Hepatocyte (in vitro differentiated cells): ENCODE measurements around the gene GRB14. TPM values are rescaled to one million over a fixed set of nuclear protein-coding genes. Genes with fewer than 3 reads are reported as not detected.

Experiments used
- DNase-seq: peaks from one replicate; pipeline ENCODE4 v3.0.0-alpha.2; 2016; ENCODE audit warnings: low spot score
- H2AFZ ChIP-seq: fragments of 200-600 bp; sonication (generic); 2 replicates; pipeline ENCODE4 v1.6.0; 2016; ENCODE audit warnings: antibody characterized with exemption, mild to moderate bottlenecking
- H3K27ac ChIP-seq: fragments of 200-600 bp; sonication (generic); 2 replicates; pipeline ENCODE4 v1.5.1; 2016; ENCODE audit warnings: mild to moderate bottlenecking
- H3K27me3 ChIP-seq: fragments of 200-600 bp; sonication (generic); 2 replicates; pipeline ENCODE4 v1.6.1; 2016
- H3K36me3 ChIP-seq: fragments of 200-600 bp; sonication (generic); replicated peaks from 2 replicates; pipeline ENCODE4 v1.5.1; 2016; ENCODE audit warnings: low read depth; ENCODE audit not compliant: insufficient read depth
- H3K4me1 ChIP-seq: fragments of 200-600 bp; sonication (generic); 2 replicates; pipeline ENCODE4 v1.5.1; 2016; ENCODE audit warnings: mild to moderate bottlenecking, moderate library complexity; ENCODE audit not compliant: insufficient read depth
- H3K4me2 ChIP-seq: fragments of 200-600 bp; sonication (generic); 2 replicates; pipeline ENCODE4 v1.6.0; 2016
- H3K4me3 ChIP-seq: fragments of 200-600 bp; sonication (generic); 2 replicates; pipeline ENCODE4 v1.5.1; 2016; ENCODE audit warnings: mild to moderate bottlenecking
- H3K79me2 ChIP-seq: fragments of 200-600 bp; sonication (generic); 2 replicates; pipeline ENCODE4 v1.6.0; 2017; ENCODE audit warnings: mild to moderate bottlenecking
- H3K9me2 ChIP-seq: fragments of 200-600 bp; sonication (generic); replicated peaks from 2 replicates; pipeline ENCODE4 v1.6.0; 2017; ENCODE audit warnings: mild to moderate bottlenecking; ENCODE audit not compliant: insufficient read depth
- H3K9me3 ChIP-seq: fragments of 200-600 bp; sonication (generic); 2 replicates; pipeline ENCODE4 v1.5.1; 2016; ENCODE audit warnings: low read depth, mild to moderate bottlenecking
- H4K20me1 ChIP-seq: fragments of 200-600 bp; sonication (generic); 2 replicates; pipeline ENCODE4 v1.6.0; 2016; ENCODE audit warnings: mild to moderate bottlenecking; ENCODE audit not compliant: insufficient read depth, poor library complexity, severe bottlenecking
- EZH2 ChIP-seq: fragments of 200-600 bp; sonication (generic); IDR thresholded peaks from 2 replicates; pipeline ENCODE4 v1.6.1; 2016; ENCODE audit warnings: antibody characterized with exemption, mild to moderate bottlenecking, borderline replicate concordance
- EZH2phosphoT487 ChIP-seq: fragments of 200-600 bp; sonication (generic); IDR thresholded peaks from one replicate; pipeline ENCODE4 v1.6.1; 2018; ENCODE audit warnings: antibody characterized with exemption, mild to moderate bottlenecking, low read depth, moderate library complexity; ENCODE audit not compliant: unreplicated experiment, severe bottlenecking
- WGBS: methylation state at CpG from one replicate; pipeline ENCODE4 v1.1.6; 2016; ENCODE audit warnings: low lambda C conversion rate; ENCODE audit errors: missing lambda C conversion rate; 5-methylcytosine and 5-hydroxymethylcytosine counted together
- polyA plus RNA-seq: library from polyadenylated mRNA; unstranded; fragments of >200 nt; fragmentation: Nextera tagmentation; extraction: Ambion mirVana; gene quantifications from 2 replicates; pipeline ENCODE4 v1.2.1, GENCODE V29; 2016
- total RNA-seq: library from RNA; depleted of rRNA; stranded (reverse); fragments of >200 nt; gene quantifications from 2 replicates; pipeline ENCODE4 v1.2.3, GENCODE V29; 2014
- TF ChIP-seq, protein P1 (sequence below): fragments of 200-600 bp; sonication (generic); IDR thresholded peaks from 2 replicates; pipeline ENCODE4 v1.5.1; 2016; ENCODE audit warnings: antibody characterized with exemption, mild to moderate bottlenecking; ENCODE audit not compliant: poor library complexity

The GRB14 gene
- total RNA-seq (3.6 and 4.2 TPM in 2 replicates), polyA plus RNA-seq (4.5 and 6.4 TPM in 2 replicates)

DNA sequence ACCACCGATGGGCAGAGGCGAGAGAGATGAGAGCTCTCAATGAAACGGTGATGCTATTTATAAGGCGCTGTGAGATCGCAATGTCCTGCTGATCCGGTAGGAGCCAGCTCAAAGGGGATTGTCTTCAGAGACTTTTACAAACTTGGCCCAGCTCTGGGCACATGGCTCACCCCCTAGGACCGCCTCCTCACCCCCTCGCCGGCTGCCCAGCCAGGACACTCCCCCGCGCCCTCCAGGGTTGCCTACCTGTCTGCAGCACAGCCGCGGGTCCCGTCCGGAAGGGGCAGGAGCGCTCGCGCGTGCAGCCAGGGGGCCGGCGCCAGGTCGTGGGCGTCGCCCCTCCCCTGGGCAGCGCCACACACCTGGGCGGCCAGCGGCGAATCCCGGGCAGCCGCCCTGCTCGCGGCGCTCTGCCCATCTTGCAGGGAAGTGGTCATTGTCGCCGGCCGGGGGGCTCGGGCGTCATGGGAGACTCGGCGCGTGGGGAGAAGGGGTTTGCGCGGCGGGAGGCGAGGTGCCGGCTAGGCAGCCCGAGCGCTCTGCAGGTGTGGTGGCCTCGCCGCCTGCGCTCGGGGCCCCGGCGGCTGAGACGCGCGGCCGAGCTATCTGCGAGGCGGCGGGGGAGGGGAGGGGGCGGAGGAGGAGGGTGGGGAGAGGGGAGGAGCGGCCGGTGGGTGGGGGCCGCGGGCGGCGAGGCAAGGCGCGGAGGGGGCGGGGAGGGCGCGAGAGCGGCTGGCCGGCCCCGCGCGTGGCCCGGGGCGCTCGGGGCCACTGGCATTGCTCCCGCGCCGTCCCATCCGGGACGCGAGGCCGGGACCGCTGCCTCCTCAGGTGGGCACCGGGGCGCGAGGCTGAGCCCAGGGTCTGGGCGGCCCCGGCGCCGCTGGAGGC lies at the start of gene GRB14:
GRB14 (minus strand) TSS at position 610 of the 891 bp plus-strand sequence; CDS start at position 437, 173 bp downstream.
- H3K9me2 ChIP-seq = no peaks in the 10 kb centered on the region
- no peaks in the 10 kb centered on the region for H3K36me3 ChIP-seq
- no peaks in the 10 kb centered on the region for H3K4me1 ChIP-seq
- H3K4me2 ChIP-seq = peak within 1 kb of the TSS; percentile 92
- peak within 1 kb of the TSS; percentile 53 for H3K27ac ChIP-seq
- peak; percentile 81 for DNase-seq
- no peaks in the 10 kb centered on the region for H4K20me1 ChIP-seq
- 1% methylated on average over 46 of the region's 96 CpGs for WGBS
- H3K4me3 ChIP-seq = peak within 1 kb of the TSS; percentile 33
- H3K79me2 ChIP-seq = no peaks in the 10 kb centered on the region
- H2AFZ ChIP-seq = peak within 1 kb of the TSS; percentile 75
- TF ChIP-seq EZH2phosphoT487 (no peak), EZH2 (no peak)
- TF ChIP-seq, protein P1, sequence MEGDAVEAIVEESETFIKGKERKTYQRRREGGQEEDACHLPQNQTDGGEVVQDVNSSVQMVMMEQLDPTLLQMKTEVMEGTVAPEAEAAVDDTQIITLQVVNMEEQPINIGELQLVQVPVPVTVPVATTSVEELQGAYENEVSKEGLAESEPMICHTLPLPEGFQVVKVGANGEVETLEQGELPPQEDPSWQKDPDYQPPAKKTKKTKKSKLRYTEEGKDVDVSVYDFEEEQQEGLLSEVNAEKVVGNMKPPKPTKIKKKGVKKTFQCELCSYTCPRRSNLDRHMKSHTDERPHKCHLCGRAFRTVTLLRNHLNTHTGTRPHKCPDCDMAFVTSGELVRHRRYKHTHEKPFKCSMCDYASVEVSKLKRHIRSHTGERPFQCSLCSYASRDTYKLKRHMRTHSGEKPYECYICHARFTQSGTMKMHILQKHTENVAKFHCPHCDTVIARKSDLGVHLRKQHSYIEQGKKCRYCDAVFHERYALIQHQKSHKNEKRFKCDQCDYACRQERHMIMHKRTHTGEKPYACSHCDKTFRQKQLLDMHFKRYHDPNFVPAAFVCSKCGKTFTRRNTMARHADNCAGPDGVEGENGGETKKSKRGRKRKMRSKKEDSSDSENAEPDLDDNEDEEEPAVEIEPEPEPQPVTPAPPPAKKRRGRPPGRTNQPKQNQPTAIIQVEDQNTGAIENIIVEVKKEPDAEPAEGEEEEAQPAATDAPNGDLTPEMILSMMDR = no peak
- peaks cover 6% of the 10 kb centered on the region for H3K27me3 ChIP-seq
- no peaks in the 10 kb centered on the region for H3K9me3 ChIP-seq

DNA sequence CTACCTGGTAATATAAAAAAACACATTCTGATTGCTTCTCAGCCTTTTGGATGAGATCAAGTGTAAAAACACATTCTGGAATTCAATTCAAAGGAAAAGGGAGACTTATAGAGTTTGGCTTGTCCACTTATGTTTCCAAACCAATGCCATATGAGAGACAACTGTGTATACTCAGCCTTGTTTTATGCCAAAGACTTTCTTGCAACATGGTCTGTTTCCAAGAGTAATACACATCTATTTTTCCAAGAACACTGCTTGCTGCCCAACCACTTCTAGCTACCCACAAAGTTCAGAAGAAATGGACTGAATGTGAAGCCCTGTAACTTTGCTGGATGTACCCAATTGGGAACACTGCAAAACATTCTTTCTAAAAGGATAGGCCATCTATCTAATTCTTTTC lies 48.0 kb upstream of the GRB14 start:
- Histone ChIP-seq H3K4me2 (no peak overlapping the region), H3K79me2 (no peaks in the 10 kb centered on the region), H3K9me3 (no peaks in the 10 kb centered on the region), H3K27ac (no peak overlapping the region), H2AFZ (no peak overlapping the region), H3K36me3 (no peaks in the 10 kb centered on the region), H3K9me2 (no peaks in the 10 kb centered on the region), H3K4me3 (no peak overlapping the region), H3K4me1 (no peaks in the 10 kb centered on the region), H3K27me3 (no peaks in the 10 kb centered on the region), H4K20me1 (no peaks in the 10 kb centered on the region)
- no peak for DNase-seq
- TF ChIP-seq EZH2 (no peak), EZH2phosphoT487 (no peak)
- TF ChIP-seq, protein P1 = no peak

- no peaks in the 10 kb centered on the region for H3K27me3 ChIP-seq
- no peak for DNase-seq
- H3K9me3 ChIP-seq = no peaks in the 10 kb centered on the region
- H3K79me2 ChIP-seq = no peaks in the 10 kb centered on the region
- no peaks in the 10 kb centered on the region for H3K4me1 ChIP-seq
- H3K9me2 ChIP-seq = no peaks in the 10 kb centered on the region
- H3K36me3 ChIP-seq = no peaks in the 10 kb centered on the region
- H3K4me3 ChIP-seq = no peak overlapping the region
- WGBS = 69% methylated on average over 2 of the region's 2 CpGs
- H4K20me1 ChIP-seq = no peaks in the 10 kb centered on the region
- no peak overlapping the region for H3K4me2 ChIP-seq
- TF ChIP-seq EZH2phosphoT487 (no peak), EZH2 (no peak)
- TF ChIP-seq, protein P1 = no peak
- no peak overlapping the region for H2AFZ ChIP-seq
- H3K27ac ChIP-seq = no peak overlapping the region
Observed at GRCh38 chr2:164667566-164667965, 46.3 kb upstream of the GRB14 start.
